ENCODE results near the gene ZSCAN5C.

ZSCAN5C gene

DNA sequence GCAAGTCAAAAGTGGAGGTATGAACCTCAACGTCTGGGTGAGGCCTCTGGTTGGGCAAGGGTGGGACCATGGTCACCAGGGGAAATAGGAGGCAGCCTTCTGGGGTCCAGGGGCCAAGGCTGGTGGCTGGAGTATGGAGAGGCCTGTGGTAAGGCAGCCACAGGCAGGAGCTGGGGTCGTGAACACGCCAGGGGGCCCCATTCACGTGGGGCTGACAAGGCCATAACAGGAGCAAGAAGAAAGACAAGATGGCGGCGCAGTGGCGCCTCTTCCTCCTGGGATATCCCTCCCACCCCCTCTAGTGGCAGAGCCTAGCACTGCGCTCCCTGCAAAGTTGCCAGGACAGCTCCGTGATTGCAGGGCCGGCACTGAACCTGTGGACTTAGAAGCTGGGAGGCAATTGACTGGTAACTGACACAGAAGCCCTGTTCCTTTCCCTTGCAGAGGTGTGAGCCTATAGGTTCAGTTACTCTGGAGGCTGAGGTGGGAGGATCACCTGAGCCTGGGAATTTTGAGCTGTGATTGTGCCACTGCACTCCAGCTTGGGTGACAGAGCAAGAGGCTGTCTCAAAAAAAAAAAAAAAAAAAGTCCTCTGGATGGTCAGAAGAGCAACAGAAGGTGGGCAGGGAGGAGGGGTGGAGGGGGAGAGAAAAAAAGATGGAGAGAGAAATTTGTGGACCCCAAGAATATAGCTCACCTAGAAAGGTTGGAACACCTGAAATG, 50.8 kb downstream of the ZSCAN5C start:
- no peaks in the 10 kb centered on the region for H3K27me3 ChIP-seq (ENCODE audit: insufficient read depth, low read length, poor library complexity, severe bottlenecking)
- H3K4me3 ChIP-seq (ENCODE audit: low read length, poor library complexity, severe bottlenecking), result no peak overlapping the region
- H3K9ac ChIP-seq (ENCODE audit: low read depth, low read length, poor library complexity, severe bottlenecking), result no peak overlapping the region
- H2AFZ ChIP-seq (ENCODE audit: low read length), result no peak overlapping the region
- H3K9me2 ChIP-seq (replicated peaks; ENCODE audit: low read depth, low read length), result no peaks in the 10 kb centered on the region
- H4K20me1 ChIP-seq (ENCODE audit: insufficient read depth, low read length, poor library complexity, severe bottlenecking), result no peaks in the 10 kb centered on the region
- H3K4me2 ChIP-seq (ENCODE audit: low read depth, low read length, poor library complexity, severe bottlenecking), result no peak overlapping the region
- H3K79me2 ChIP-seq (ENCODE audit: insufficient read depth, low read length), result no peaks in the 10 kb centered on the region
- no peak for TF ChIP-seq EZH2phosphoT487 (IDR thresholded peaks at IDR 0.05; ENCODE audit: borderline replicate concordance)
- TF ChIP-seq CTCF (conservative IDR thresholded peaks at IDR 0.05; ENCODE audit: low read length), result peak; percentile 85
- H3K9me3 ChIP-seq (ENCODE audit: insufficient read depth, low read depth, low read length), result no peaks in the 10 kb centered on the region
- no peaks in the 10 kb centered on the region for H3F3A ChIP-seq (ENCODE audit: low read depth)
- H3K36me3 ChIP-seq (ENCODE audit: insufficient read depth, low read length), result no peaks in the 10 kb centered on the region
- no peaks in the 10 kb centered on the region for H3K4me1 ChIP-seq (ENCODE audit: insufficient read depth, low read length, poor library complexity, severe bottlenecking)

- Histone ChIP-seq H3K4me3 (ENCODE audit: low read length, poor library complexity, severe bottlenecking) (no peak overlapping the region), H2AFZ (ENCODE audit: low read length) (no peak overlapping the region), H3K9ac (ENCODE audit: low read depth, low read length, poor library complexity, severe bottlenecking) (no peak overlapping the region), H3K4me2 (ENCODE audit: low read depth, low read length, poor library complexity, severe bottlenecking) (no peak overlapping the region), H3K9me2 (replicated peaks; ENCODE audit: low read depth, low read length) (no peaks in the 10 kb centered on the region), H3F3A (ENCODE audit: low read depth) (no peaks in the 10 kb centered on the region), H3K36me3 (ENCODE audit: insufficient read depth, low read length) (no peaks in the 10 kb centered on the region), H4K20me1 (ENCODE audit: insufficient read depth, low read length, poor library complexity, severe bottlenecking) (no peaks in the 10 kb centered on the region), H3K9me3 (ENCODE audit: insufficient read depth, low read depth, low read length) (no peaks in the 10 kb centered on the region), H3K4me1 (ENCODE audit: insufficient read depth, low read length, poor library complexity, severe bottlenecking) (no peaks in the 10 kb centered on the region), H3K79me2 (ENCODE audit: insufficient read depth, low read length) (no peaks in the 10 kb centered on the region), H3K27me3 (ENCODE audit: insufficient read depth, low read length, poor library complexity, severe bottlenecking) (no peaks in the 10 kb centered on the region)
- peak; percentile 60 for TF ChIP-seq CTCF (conservative IDR thresholded peaks at IDR 0.05; ENCODE audit: low read length)
- no peak for TF ChIP-seq EZH2phosphoT487 (IDR thresholded peaks at IDR 0.05; ENCODE audit: borderline replicate concordance)
Measured at GRCh38 chr19:56253737-56254136, 51.7 kb downstream of the ZSCAN5C start.

DNA sequence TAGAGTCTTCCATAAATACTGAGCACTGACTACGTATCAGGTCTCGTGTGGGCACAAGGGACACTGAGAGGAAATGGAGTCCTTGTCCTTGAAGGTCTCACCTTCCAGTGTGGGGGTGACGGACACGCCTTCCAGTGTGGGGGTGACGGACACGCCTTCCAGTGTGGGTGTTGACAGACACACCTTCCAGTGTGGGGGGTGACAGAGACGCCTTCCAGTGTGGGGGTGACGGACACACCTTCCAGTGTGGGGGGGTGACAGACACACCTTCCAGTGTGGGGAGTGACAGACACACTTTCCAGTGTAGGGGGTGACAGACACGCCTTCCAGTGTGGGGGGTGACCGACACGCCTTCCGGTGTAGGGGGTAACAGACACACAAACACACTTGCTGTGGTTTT, 56.2 kb downstream of the ZSCAN5C start:
- H3K4me2 ChIP-seq (ENCODE audit: low read depth, low read length, poor library complexity, severe bottlenecking), result no peak overlapping the region
- H3K9me2 ChIP-seq (replicated peaks; ENCODE audit: low read depth, low read length), result no peaks in the 10 kb centered on the region
- H3K27me3 ChIP-seq (ENCODE audit: insufficient read depth, low read length, poor library complexity, severe bottlenecking), result no peaks in the 10 kb centered on the region
- H3K4me1 ChIP-seq (ENCODE audit: insufficient read depth, low read length, poor library complexity, severe bottlenecking), result no peaks in the 10 kb centered on the region
- no peak overlapping the region for H3K4me3 ChIP-seq (ENCODE audit: low read length, poor library complexity, severe bottlenecking)
- H2AFZ ChIP-seq (ENCODE audit: low read length), result no peak overlapping the region
- H3K36me3 ChIP-seq (ENCODE audit: insufficient read depth, low read length), result no peaks in the 10 kb centered on the region
- H3K9me3 ChIP-seq (ENCODE audit: insufficient read depth, low read depth, low read length), result no peaks in the 10 kb centered on the region
- no peaks in the 10 kb centered on the region for H3F3A ChIP-seq (ENCODE audit: low read depth)
- no peak overlapping the region for H3K9ac ChIP-seq (ENCODE audit: low read depth, low read length, poor library complexity, severe bottlenecking)
- H4K20me1 ChIP-seq (ENCODE audit: insufficient read depth, low read length, poor library complexity, severe bottlenecking), result no peaks in the 10 kb centered on the region
- TF ChIP-seq CTCF (conservative IDR thresholded peaks at IDR 0.05; ENCODE audit: low read length) (no peak), EZH2phosphoT487 (IDR thresholded peaks at IDR 0.05; ENCODE audit: borderline replicate concordance) (no peak)
- H3K79me2 ChIP-seq (ENCODE audit: insufficient read depth, low read length), result no peaks in the 10 kb centered on the region
